Body of pancreas (tissue), 4 donors: ENCODE data around the gene NKD1.

ENCODE experiments used
- CTCF ChIP-seq, 7 experiments: fragments of 450-650 bp in 4 of 7; fragments of 200-600 bp in 3 of 7; sonication (generic) in 3 of 7; IDR thresholded peaks; one replicate each; pipeline ENCODE4 v1.5.1; 2016 to 2019; ENCODE audit warnings: antibody characterized with exemption in 7 of 7
- POLR2A ChIP-seq, 3 donors: fragments of 450-650 bp; IDR thresholded peaks; one replicate each; pipeline ENCODE4 v1.6.1; 2016; ENCODE audit warnings: antibody characterized with exemption in 3 of 3, mild to moderate bottlenecking in 2 of 3

GRCh38 chr16:50646345-50646744 is 98.1 kb downstream of the NKD1 start:
- no peak for TF ChIP-seq CTCF (IDR thresholded peaks at IDR 0.05)
- TF ChIP-seq POLR2A (IDR thresholded peaks at IDR 0.05), result no peak
